Natural killer cell (primary cell): ENCODE measurements around the gene ARID1A. TPM values are rescaled to one million over a fixed set of nuclear protein-coding genes. Genes with fewer than 3 reads are reported as not detected.

Experiments used
- ATAC-seq, 3 donors: fragments of 150-1000 bp in 2 of 3; fragments of 200-7000 bp in 1 of 3; cut with Tn5 transposase; 1 replicate in 1 of 3; 2 replicates in 2 of 3; pipeline ENCODE4 v1.10.0; 2021; ENCODE audit warnings: mild to moderate bottlenecking in 2 of 3, moderate library complexity in 2 of 3
- DNase-seq, 2 donors: peaks; one replicate each; pipeline versions ENCODE4 v3.0.0 to v3.0.0-alpha.2; 2013 to 2021; ENCODE audit warnings: mixed read lengths in 1 of 2
- H3K27ac ChIP-seq: one replicate; pipeline ENCODE4 v1.5.1; 2013; ENCODE audit warnings: mild to moderate bottlenecking, low read length
- H3K27me3 ChIP-seq: one replicate; pipeline ENCODE4 v1.6.1; 2013; ENCODE audit warnings: low read length; ENCODE audit not compliant: control insufficient read depth, insufficient read depth
- H3K36me3 ChIP-seq: one replicate; pipeline ENCODE4 v1.6.1; 2013; ENCODE audit warnings: low read length; ENCODE audit not compliant: control insufficient read depth, insufficient read depth
- H3K4me1 ChIP-seq: one replicate; pipeline ENCODE4 v1.6.1; 2013; ENCODE audit warnings: low read length; ENCODE audit not compliant: control insufficient read depth, insufficient read depth
- H3K4me3 ChIP-seq: one replicate; pipeline ENCODE4 v1.5.1; 2013; ENCODE audit warnings: low read length
- H3K9me3 ChIP-seq: one replicate; pipeline ENCODE4 v1.6.1; 2013; ENCODE audit warnings: low read length; ENCODE audit not compliant: control insufficient read depth, insufficient read depth
- H3K27ac Mint-ChIP-seq, 2 donors: one replicate each; pipeline ENCODE4 v1.8.0; 2022; ENCODE audit warnings: mild to moderate bottlenecking in 2 of 2, mixed read lengths in 2 of 2, moderate library complexity in 1 of 2
- H3K27me3 Mint-ChIP-seq, 2 donors: one replicate each; pipeline ENCODE4 v1.8.0; 2022; ENCODE audit warnings: low read depth in 2 of 2, mixed read lengths in 2 of 2
- H3K36me3 Mint-ChIP-seq: one replicate; pipeline ENCODE4 v1.8.0; 2022; ENCODE audit warnings: mixed read lengths
- H3K4me1 Mint-ChIP-seq, 2 donors: one replicate each; pipeline ENCODE4 v1.8.0; 2022; ENCODE audit warnings: mixed read lengths in 2 of 2
- H3K4me3 Mint-ChIP-seq: one replicate; pipeline ENCODE4 v1.8.0; 2022; ENCODE audit warnings: mild to moderate bottlenecking, moderate library complexity, mixed read lengths
- H3K9me3 Mint-ChIP-seq, 2 donors: one replicate each; pipeline ENCODE4 v1.8.0; 2022; ENCODE audit warnings: mixed read lengths in 2 of 2
- WGBS: methylation state at CpG from one replicate; pipeline ENCODE4 v1.1.7; 2013; ENCODE audit warnings: missing lambda C conversion rate; ENCODE audit not compliant: insufficient coverage; 5-methylcytosine and 5-hydroxymethylcytosine counted together
- intact Hi-C: fragments of 100-400 bp; cut with micrococcal nuclease; formaldehyde crosslinking; loops from one replicate; pipeline ENCODE4 v1.14.2; 2022
- total RNA-seq, 4 donors: library from RNA; stranded (reverse); fragments of 120-200 nt in 1 of 4; gene quantifications; one replicate each; pipeline versions ENCODE4 v1.2.3 to v1.2.4, GENCODE V29; 2013 to 2022
- TF ChIP-seq, protein P1 (sequence below): fragments of 200-600 bp; IDR thresholded peaks from one replicate; pipeline ENCODE4 v1.8.0; 2022; ENCODE audit warnings: antibody characterized with exemption

Gene ARID1A
- total RNA-seq, 3 donors from 2014 or later (not counting 1 experiment from before 2014, with no cell fraction given): 199 to 214 (median 202) TPM

DNA sequence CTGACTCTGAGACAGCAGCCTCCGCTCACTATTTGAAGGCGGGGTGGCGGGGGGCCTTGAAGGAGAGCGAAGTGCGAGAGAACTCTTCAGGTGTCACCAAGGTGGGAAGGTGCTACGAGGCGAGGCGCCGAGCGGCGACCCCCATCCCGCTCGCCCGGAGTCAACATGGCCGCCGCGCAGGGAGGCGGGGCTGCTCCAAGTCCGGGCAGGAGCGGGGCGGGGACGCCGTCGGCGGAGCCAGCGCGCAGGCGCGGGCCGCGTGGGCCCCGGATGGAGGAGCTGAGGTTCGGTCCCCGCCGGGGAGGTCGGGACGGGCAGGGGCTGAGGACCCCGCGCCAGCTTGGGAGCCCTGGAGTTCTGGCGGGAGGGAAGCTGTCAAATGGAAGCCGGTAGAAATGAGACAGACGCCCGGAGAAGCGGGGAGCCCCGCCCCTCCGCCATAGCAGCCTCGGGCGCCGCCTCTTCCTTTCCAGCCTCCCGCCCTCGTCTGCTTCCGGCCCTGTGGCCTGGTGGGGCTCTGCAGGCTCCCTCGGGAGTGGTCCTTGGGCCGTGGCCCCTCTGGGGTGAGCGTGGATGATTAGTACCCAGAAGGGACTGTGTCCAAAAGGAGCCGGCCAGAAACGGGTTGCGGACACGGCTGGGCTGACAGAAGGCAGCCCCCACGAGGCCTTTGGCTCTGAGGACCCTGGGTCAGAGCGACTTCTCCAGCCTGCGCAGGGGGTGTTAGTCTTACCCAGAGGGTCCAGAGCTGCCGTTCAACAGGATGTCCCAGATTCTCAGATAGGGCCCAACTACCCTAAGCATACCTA lies 92.1 kb downstream of the ARID1A start, which contains the start of gene PIGV:
Gene PIGV (plus strand): TSS at position 245 of the 809 bp plus-strand sequence. CDS start 2,866 bp downstream, outside the sequence.
- H3K4me3 Mint-ChIP-seq: peak within 1 kb of the TSS; percentile 100
- Histone ChIP-seq H3K9me3 (no peaks in the 10 kb centered on the region), H3K36me3 (peaks cover 8% of the 10 kb centered on the region), H3K4me1 (peaks cover 63% of the 10 kb centered on the region), H3K27me3 (no peaks in the 10 kb centered on the region), H3K4me3 (peak within 1 kb of the TSS; percentile 79), H3K27ac (peak within 1 kb of the TSS; percentile 96)
- peaks cover 74 to 84% of the 10 kb centered on the region in 2 donors for H3K4me1 Mint-ChIP-seq
- intact Hi-C loops: loop anchor here (1.0 to 10.0 kb wide), 7 partner anchors 44 to 413 kb away; partner anchors contain the start of genes NUDC and ZNF683
- H3K36me3 Mint-ChIP-seq: no peaks in the 10 kb centered on the region
- DNase-seq (peak; percentile 90 to 95), ATAC-seq (peak; percentile 65 to 87 (median 70))
- no peaks in the 10 kb centered on the region for H3K9me3 Mint-ChIP-seq
- H3K27ac Mint-ChIP-seq: peak within 1 kb of the TSS; percentile 100
- under 1% methylated on average over 63 of the region's 63 CpGs for WGBS
- TF ChIP-seq, protein P1, sequence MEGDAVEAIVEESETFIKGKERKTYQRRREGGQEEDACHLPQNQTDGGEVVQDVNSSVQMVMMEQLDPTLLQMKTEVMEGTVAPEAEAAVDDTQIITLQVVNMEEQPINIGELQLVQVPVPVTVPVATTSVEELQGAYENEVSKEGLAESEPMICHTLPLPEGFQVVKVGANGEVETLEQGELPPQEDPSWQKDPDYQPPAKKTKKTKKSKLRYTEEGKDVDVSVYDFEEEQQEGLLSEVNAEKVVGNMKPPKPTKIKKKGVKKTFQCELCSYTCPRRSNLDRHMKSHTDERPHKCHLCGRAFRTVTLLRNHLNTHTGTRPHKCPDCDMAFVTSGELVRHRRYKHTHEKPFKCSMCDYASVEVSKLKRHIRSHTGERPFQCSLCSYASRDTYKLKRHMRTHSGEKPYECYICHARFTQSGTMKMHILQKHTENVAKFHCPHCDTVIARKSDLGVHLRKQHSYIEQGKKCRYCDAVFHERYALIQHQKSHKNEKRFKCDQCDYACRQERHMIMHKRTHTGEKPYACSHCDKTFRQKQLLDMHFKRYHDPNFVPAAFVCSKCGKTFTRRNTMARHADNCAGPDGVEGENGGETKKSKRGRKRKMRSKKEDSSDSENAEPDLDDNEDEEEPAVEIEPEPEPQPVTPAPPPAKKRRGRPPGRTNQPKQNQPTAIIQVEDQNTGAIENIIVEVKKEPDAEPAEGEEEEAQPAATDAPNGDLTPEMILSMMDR: no peak
- no peaks in the 10 kb centered on the region for H3K27me3 Mint-ChIP-seq

DNA sequence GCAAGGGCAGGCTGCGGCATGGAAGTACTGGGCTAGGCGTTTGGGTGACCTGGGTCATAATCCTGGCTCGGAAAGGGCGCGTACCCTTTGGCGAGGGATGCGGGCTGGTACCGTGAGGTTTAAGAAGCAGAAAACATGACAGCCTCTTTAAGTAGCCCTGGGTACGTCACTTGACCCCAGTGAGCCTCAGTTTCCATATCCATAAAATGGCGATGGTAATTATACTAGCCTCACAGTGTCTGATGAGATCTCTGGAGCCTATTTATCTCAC lies 92.6 kb downstream of the ARID1A start:
- H3K4me1 Mint-ChIP-seq: peaks cover 72 to 84% of the 10 kb centered on the region in 2 donors
- peaks cover 5% of the 10 kb centered on the region for H3K36me3 ChIP-seq
- peaks cover 5% of the 10 kb centered on the region for H3K36me3 Mint-ChIP-seq
- H3K4me3 Mint-ChIP-seq: peak overlapping the region; percentile 100
- TF ChIP-seq, protein P1: no peak
- peak overlapping the region; percentile 96 for H3K27ac ChIP-seq
- H3K4me1 ChIP-seq: peaks cover 63% of the 10 kb centered on the region
- peak overlapping the region; percentile 79 for H3K4me3 ChIP-seq
- no peaks in the 10 kb centered on the region for H3K27me3 Mint-ChIP-seq
- 2% methylated on average over 10 of the region's 10 CpGs for WGBS
- intact Hi-C loops: loop anchor here (2.0 to 10.0 kb wide), 2 partner anchors 44 to 414 kb away; partner anchors contain the start of gene ZNF683
- H3K9me3 Mint-ChIP-seq: no peaks in the 10 kb centered on the region
- no peaks in the 10 kb centered on the region for H3K27me3 ChIP-seq
- H3K27ac Mint-ChIP-seq: peak overlapping the region; percentile 100
- DNase-seq (no peak), ATAC-seq (no peak)
- no peaks in the 10 kb centered on the region for H3K9me3 ChIP-seq

DNA sequence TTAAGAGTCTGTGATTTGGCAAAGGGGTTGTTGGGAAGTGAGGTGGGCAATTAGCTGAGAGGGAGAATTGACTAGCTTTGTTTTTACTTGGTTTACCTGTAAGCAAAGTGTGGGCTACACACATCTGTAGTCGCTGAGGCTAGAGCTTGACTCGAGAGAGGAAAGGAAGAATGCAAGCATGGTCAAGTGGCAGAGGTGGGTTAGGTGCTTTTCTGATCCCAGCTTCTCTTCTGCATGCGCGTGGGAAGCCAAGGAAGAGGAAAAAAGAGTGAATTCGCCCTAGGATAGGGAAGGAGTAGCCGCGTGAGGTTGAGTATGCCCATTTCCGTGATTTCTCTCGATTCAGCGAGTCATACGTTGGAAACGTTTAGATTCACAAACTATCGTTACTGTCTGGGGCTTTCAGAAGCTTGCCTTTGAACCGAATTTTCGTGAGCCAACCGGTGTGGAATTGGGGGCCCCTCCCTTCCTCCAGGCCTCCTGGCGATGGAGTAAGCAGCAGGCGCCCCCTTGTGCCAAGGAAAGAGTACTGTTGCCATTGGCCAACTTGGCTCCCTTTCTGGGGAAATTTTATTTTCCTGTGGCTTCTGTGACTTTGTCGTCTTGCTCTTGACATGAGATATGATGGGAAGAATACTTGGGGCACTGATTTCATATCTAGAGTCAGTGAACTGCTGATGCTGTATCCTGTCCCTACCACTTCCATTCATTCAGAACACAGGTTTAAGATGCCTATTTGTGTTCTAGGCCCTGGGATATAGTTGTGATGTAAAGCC lies 93.2 kb downstream of the ARID1A start:
- 0% methylated on average over 19 of the region's 19 CpGs for WGBS
- Histone ChIP-seq H3K27ac (peak overlapping the region; percentile 96), H3K9me3 (no peaks in the 10 kb centered on the region), H3K4me1 (peaks cover 60% of the 10 kb centered on the region), H3K27me3 (no peaks in the 10 kb centered on the region), H3K36me3 (peaks cover 3% of the 10 kb centered on the region), H3K4me3 (peak overlapping the region; percentile 79)
- intact Hi-C loops: loop anchor here (1.0 to 10.0 kb wide), 6 partner anchors 44 to 414 kb away; partner anchors contain the start of gene ZNF683
- DNase-seq: peak; percentile 73 to 95
- peak overlapping the region; percentile 100 for H3K27ac Mint-ChIP-seq
- no peaks in the 10 kb centered on the region for H3K9me3 Mint-ChIP-seq
- H3K4me3 Mint-ChIP-seq: peak overlapping the region; percentile 100
- ATAC-seq: peak; percentile 19 to 42 (median 21)
- TF ChIP-seq, protein P1: peak; percentile 92
- H3K4me1 Mint-ChIP-seq: peaks cover 72 to 79% of the 10 kb centered on the region in 2 donors
- H3K27me3 Mint-ChIP-seq: no peaks in the 10 kb centered on the region
- H3K36me3 Mint-ChIP-seq: peaks cover 11% of the 10 kb centered on the region
